Endothelial cell of umbilical vein (primary cell): Measurements from ENCODE around the gene TSGA10IP. TPM values are rescaled to one million over a fixed set of nuclear protein-coding genes. Genes with fewer than 3 reads are reported as not detected.
"Not testable (repeated sequence)": the region's sequence is repeated elsewhere in the genome, so short reads cannot be mapped to it uniquely, and the experiment has no call there.

Experiments used
- BruUV-seq: library from RNA; stranded (reverse); fragments of 400-500 nt; replicated peaks from 2 replicates; lab custom pipeline; 2021; lab: Mats Ljungman, UMichigan
- CTCF ChIA-PET: fragments of 300-600, 350-600 bp; sonication (Branson Sonifier 250); formaldehyde crosslinking; loops from one replicate; lab custom pipeline; 2021; ENCODE audit warnings: antibody characterized with exemption, inconsistent platforms; lab: Charles Lee
- POLR2A ChIA-PET: fragments of 300-600, 350-600 bp; sonication (Branson Sonifier 250); formaldehyde crosslinking; loops from one replicate; lab custom pipeline; 2021; ENCODE audit warnings: antibody characterized with exemption, inconsistent platforms; lab: Charles Lee
- DNase-seq: peaks from one replicate; pipeline ENCODE4 v3.0.0-alpha.2; 2011; ENCODE audit warnings: low read depth, low spot score
- FAIRE-seq: peaks from 2 replicates; lab custom pipeline; 2011; peaks lifted over from hg19 to GRCh38; lab: Jason Lieb, UNC
- H2AFZ ChIP-seq: 2 replicates; pipeline ENCODE4 v1.6.0; 2012; ENCODE audit warnings: low read depth, low read length, control low read depth, inconsistent platforms
- H3K27ac ChIP-seq: 2 replicates; pipeline ENCODE4 v1.5.1; 2011; ENCODE audit warnings: low read depth, mild to moderate bottlenecking, control low read depth, low read length, moderate library complexity; ENCODE audit not compliant: insufficient read depth
- H3K27me3 ChIP-seq, 2 experiments: 2 replicates each; pipeline versions ENCODE4 v1.6.0 to v1.6.1; 2011; ENCODE audit warnings: low read length in 2 of 2, mixed read lengths in 1 of 2; ENCODE audit not compliant: control insufficient read depth in 2 of 2, insufficient read depth in 2 of 2
- H3K36me3 ChIP-seq, 2 experiments: 2 replicates in 1 of 2; 3 replicates in 1 of 2; pipeline ENCODE4 v1.5.1; 2011; ENCODE audit warnings: low read length in 2 of 2, mild to moderate bottlenecking in 1 of 2, moderate library complexity in 1 of 2; ENCODE audit not compliant: control insufficient read depth in 2 of 2, insufficient read depth in 2 of 2; ENCODE audit errors: extremely low read depth in 1 of 2
- H3K4me1 ChIP-seq: 3 replicates; pipeline ENCODE4 v1.5.1; 2011; ENCODE audit warnings: mild to moderate bottlenecking, low read length; ENCODE audit not compliant: control insufficient read depth, insufficient read depth; ENCODE audit errors: extremely low read depth
- H3K4me2 ChIP-seq: 2 replicates; pipeline ENCODE4 v1.6.1; 2011; ENCODE audit warnings: low read length, control low read depth, mixed read lengths; ENCODE audit not compliant: insufficient read depth
- H3K4me3 ChIP-seq, 3 experiments: fragments of 200-600 bp in 1 of 3; sonication (generic), shearing (Covaris generic) in 1 of 3; replicated peaks in 1 of 3; 2 replicates each; pipeline ENCODE4 v1.5.1; 2011 to 2016; ENCODE audit warnings: control low read depth in 3 of 3, low read length in 3 of 3, mild to moderate bottlenecking in 2 of 3, inconsistent platforms in 1 of 3, low read depth in 1 of 3, moderate library complexity in 1 of 3; ENCODE audit not compliant: insufficient read depth in 1 of 3
- H3K79me2 ChIP-seq: 2 replicates; pipeline ENCODE4 v1.6.0; 2012; ENCODE audit warnings: low read length, inconsistent platforms; ENCODE audit not compliant: control insufficient read depth, insufficient read depth
- H3K9ac ChIP-seq: replicated peaks from 2 replicates; pipeline ENCODE3; 2011; ENCODE audit warnings: low read length, control low read depth; ENCODE audit not compliant: insufficient read depth; ENCODE audit errors: extremely low read depth
- H3K9me1 ChIP-seq: replicated peaks from 3 replicates; pipeline ENCODE4 v1.6.0; 2011; ENCODE audit warnings: mild to moderate bottlenecking, low read length; ENCODE audit not compliant: control insufficient read depth, insufficient read depth; ENCODE audit errors: extremely low read depth
- H3K9me3 ChIP-seq: replicated peaks from 2 replicates; pipeline ENCODE4 v1.5.1; 2012; ENCODE audit warnings: low read length, inconsistent platforms; ENCODE audit not compliant: control insufficient read depth, insufficient read depth
- H4K20me1 ChIP-seq: replicated peaks from 2 replicates; pipeline ENCODE3; 2011; ENCODE audit warnings: mild to moderate bottlenecking, low read length; ENCODE audit not compliant: control insufficient read depth, insufficient read depth; ENCODE audit errors: extremely low read depth
- CTCF ChIP-seq, 2 donors: IDR thresholded peaks; 1 replicate in 1 of 2; 2 replicates in 1 of 2; pipeline ENCODE4 v1.5.1; 2011; ENCODE audit warnings: low read length in 2 of 2, mild to moderate bottlenecking in 2 of 2, moderate library complexity in 2 of 2, control low read depth in 1 of 2, inconsistent platforms in 1 of 2, low read depth in 1 of 2; ENCODE audit not compliant: insufficient read depth in 1 of 2; ENCODE audit errors: extremely low read depth in 1 of 2
- EZH2 ChIP-seq: IDR thresholded peaks from 2 replicates; pipeline ENCODE4 v1.6.1; 2012; ENCODE audit warnings: borderline replicate concordance, low read depth, mild to moderate bottlenecking, moderate library complexity, low read length, inconsistent platforms; ENCODE audit not compliant: severe bottlenecking
- FOS ChIP-seq: IDR thresholded peaks from 2 replicates; pipeline ENCODE4 v1.6.1; 2011; ENCODE audit warnings: mild to moderate bottlenecking, low read length, moderate library complexity, borderline replicate concordance; ENCODE audit not compliant: insufficient read depth
- GATA2 ChIP-seq: IDR thresholded peaks from 2 replicates; pipeline ENCODE4 v1.7.0; 2011; ENCODE audit warnings: low read depth, mild to moderate bottlenecking, moderate library complexity, mixed read lengths, low read length; ENCODE audit not compliant: insufficient read length, insufficient read depth
- JUN ChIP-seq: IDR thresholded peaks from 2 replicates; pipeline ENCODE4 v1.6.1; 2011; ENCODE audit warnings: borderline replicate concordance, low read depth; ENCODE audit not compliant: insufficient read length, insufficient read depth
- MYC ChIP-seq: IDR thresholded peaks from one replicate; pipeline ENCODE4 v1.6.1; 2011; ENCODE audit warnings: mild to moderate bottlenecking, low read depth, low read length
- POLR2A ChIP-seq: IDR thresholded peaks from 2 replicates; pipeline ENCODE4 v1.6.1; 2012; ENCODE audit warnings: low read depth, mild to moderate bottlenecking, control low read depth, low read length
- POLR2AphosphoS5 ChIP-seq: IDR thresholded peaks from 2 replicates; pipeline ENCODE4 v1.6.1; 2012; ENCODE audit warnings: low read depth, mild to moderate bottlenecking, control low read depth, low read length, moderate library complexity; ENCODE audit not compliant: insufficient read depth
- dilution Hi-C: fragments of 300-500 bp; cut with MboI; formaldehyde crosslinking; loops from one replicate; pipeline ENCODE4 v1.15.0; 2019; ENCODE audit warnings: low sequenced_read_pairs; ENCODE audit not compliant: extremely low pct_ligation_motif_present
- intact Hi-C: fragments of 100-400 bp; cut with micrococcal nuclease; formaldehyde crosslinking; loops from one replicate; pipeline ENCODE4 v1.10.0; 2022
- polyA plus RNA-seq, 4 experiments: library from polyadenylated mRNA; depleted of rRNA in 3 of 4; stranded (reverse) in 3 of 4; unstranded in 1 of 4; fragments of >200 nt; gene quantifications; 2 replicates each; pipeline versions ENCODE4 v1.2.1 to v1.2.3, GENCODE V29; 2011 to 2012; ENCODE audit warnings: missing spikeins in 1 of 4
- total RNA-seq: library from RNA; stranded (reverse); gene quantifications from 2 replicates; pipeline ENCODE4 v1.2.3, GENCODE V29; 2021
- TF ChIP-seq, protein P1 (sequence below): IDR thresholded peaks from 2 replicates; pipeline ENCODE4 v1.6.1; 2011; ENCODE audit not compliant: insufficient read depth, insufficient read length

The TSGA10IP gene
- total and polyA plus RNA-seq, 2 donors (not counting 3 experiments of a cell fraction or from before 2014, with no cell fraction given), result not detected

- Histone ChIP-seq H3K79me2 (no peaks in the 10 kb centered on the region), H3K4me2 (no peak overlapping the region), H3K9ac (no peak overlapping the region), H4K20me1 (no peaks in the 10 kb centered on the region), H3K4me3 (no peak overlapping the region), H3K9me1 (no peaks in the 10 kb centered on the region), H3K27me3 (peaks cover 0 to 3% of the 10 kb centered on the region in 2 experiments), H2AFZ (no peak overlapping the region), H3K27ac (no peak overlapping the region), H3K4me1 (no peaks in the 10 kb centered on the region), H3K36me3 (no peaks in the 10 kb centered on the region), H3K9me3 (no peaks in the 10 kb centered on the region)
- intact Hi-C loops, result no loop called here
- DNase-seq, result no peak
- dilution Hi-C loops, result no loop called here
- ChIA-PET POLR2A (no interaction called here), CTCF (interaction anchor here (1.0 to 1.8 kb wide), 4 partner anchors 10 to 59 kb away, joined by 3 to 5 read pairs (median 4); partner anchors contain the start of genes CCDC85B and FIBP)
- no peak for FAIRE-seq
- no TSS peak for BruUV-seq
- TF ChIP-seq JUN (no peak), EZH2 (no peak), FOS (no peak), POLR2AphosphoS5 (no peak), POLR2A (no peak), MYC (no peak), CTCF (IDR thresholded peaks at IDR 0.05; ENCODE audit: extremely low read depth in 1 of 2, insufficient read depth in 1 of 2, low read depth in 1 of 2, low read length in 2 of 2) (no peak), GATA2 (no peak)
- TF ChIP-seq, protein P1, sequence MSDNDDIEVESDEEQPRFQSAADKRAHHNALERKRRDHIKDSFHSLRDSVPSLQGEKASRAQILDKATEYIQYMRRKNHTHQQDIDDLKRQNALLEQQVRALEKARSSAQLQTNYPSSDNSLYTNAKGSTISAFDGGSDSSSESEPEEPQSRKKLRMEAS, result no peak
Observed at GRCh38 chr11:65947603-65948125, 2.4 kb downstream of the TSGA10IP start.

DNA sequence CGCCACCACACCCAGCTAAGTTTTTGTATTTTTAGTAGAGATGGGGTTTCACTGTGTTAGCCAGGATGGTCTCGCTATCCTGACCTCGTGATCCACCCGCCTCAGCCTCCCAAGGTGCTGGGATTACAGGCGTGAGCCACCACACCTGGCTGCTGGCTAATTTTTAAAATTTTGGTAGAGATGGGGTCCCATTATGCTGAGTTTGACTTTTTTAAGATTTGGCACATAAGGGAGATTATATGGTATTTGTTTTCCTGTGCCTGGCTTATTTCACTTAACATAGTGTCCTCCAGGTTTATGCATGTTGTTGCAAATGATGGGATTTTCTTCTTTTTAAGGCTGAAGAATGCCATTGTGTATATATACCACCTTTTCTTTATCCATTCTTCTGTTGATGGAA is 5.4 kb downstream of the TSGA10IP start:
- H3K9me1 ChIP-seq, H2AFZ ChIP-seq, dilution Hi-C loops, H4K20me1 ChIP-seq, BruUV-seq, FAIRE-seq, H3K4me2 ChIP-seq, H3K36me3 ChIP-seq, H3K9ac ChIP-seq, DNase-seq, H3K27ac ChIP-seq, H3K9me3 ChIP-seq, H3K27me3 ChIP-seq, H3K79me2 ChIP-seq, H3K4me1 ChIP-seq, intact Hi-C loops, H3K4me3 ChIP-seq, POLR2A ChIA-PET: not testable (repeated sequence)
- CTCF ChIA-PET, result interaction anchor here (1.1 to 1.2 kb wide), 2 partner anchors 14 to 94 kb away, joined by 3 to 4 read pairs; no protein-coding TSS in a partner anchor

- H3K79me2 ChIP-seq, H3K4me2 ChIP-seq, POLR2A ChIA-PET, intact Hi-C loops, H3K9ac ChIP-seq, H3K9me3 ChIP-seq, H2AFZ ChIP-seq, BruUV-seq, H3K4me1 ChIP-seq, dilution Hi-C loops, H3K36me3 ChIP-seq, DNase-seq, H3K27me3 ChIP-seq, H3K4me3 ChIP-seq, H3K9me1 ChIP-seq, FAIRE-seq, H4K20me1 ChIP-seq, H3K27ac ChIP-seq: not testable (repeated sequence)
- CTCF ChIA-PET, result interaction anchor here (1.0 to 1.4 kb wide), 4 partner anchors 9 to 93 kb away, joined by 3 to 6 read pairs (median 4); no protein-coding TSS in a partner anchor
Observed at GRCh38 chr11:65951641-65952040, 6.4 kb downstream of the TSGA10IP start.
